Measurements from ENCODE around the gene GGTA1. TPM values are rescaled to one million over a fixed set of nuclear protein-coding genes. Genes with fewer than 3 reads are reported as not detected.

The GGTA1 gene
- polyA plus RNA-seq, 1 of the 3 experiments (the other 2 are of a cell fraction), result 0.03 TPM

DNA sequence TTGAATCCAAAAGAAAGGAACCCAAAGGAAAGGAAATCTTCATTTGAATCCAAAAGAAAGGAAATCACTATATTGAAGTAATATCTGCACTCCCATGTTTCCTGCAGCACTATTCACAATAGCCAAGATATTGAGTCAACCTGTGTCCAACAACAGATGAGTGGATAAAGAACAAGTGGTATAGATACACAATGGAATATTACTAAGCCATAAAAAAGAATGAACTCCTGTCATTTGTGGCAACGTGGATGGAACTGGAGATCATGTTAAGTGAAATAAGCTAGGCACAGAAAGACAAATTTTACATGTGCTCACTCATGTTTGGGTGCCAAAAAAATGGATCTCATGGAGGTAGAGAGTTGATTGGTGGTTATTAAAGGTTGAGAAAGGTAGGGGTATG, 71.7 kb downstream of the GGTA1 start (continued):
- TF ChIP-seq TAF1 (IDR thresholded peaks at IDR 0.05; ENCODE audit: borderline replicate concordance, low read depth, low read length) (no peak), YY1 (IDR thresholded peaks at IDR 0.05; ENCODE audit: low read depth) (no peak), TEAD4 (IDR thresholded peaks at IDR 0.05; ENCODE audit: borderline replicate concordance, insufficient read depth) (no peak), RCOR1 (IDR thresholded peaks at IDR 0.05; ENCODE audit: low read length) (no peak), JUND (IDR thresholded peaks at IDR 0.05) (no peak)
- TF ChIP-seq, protein P1, sequence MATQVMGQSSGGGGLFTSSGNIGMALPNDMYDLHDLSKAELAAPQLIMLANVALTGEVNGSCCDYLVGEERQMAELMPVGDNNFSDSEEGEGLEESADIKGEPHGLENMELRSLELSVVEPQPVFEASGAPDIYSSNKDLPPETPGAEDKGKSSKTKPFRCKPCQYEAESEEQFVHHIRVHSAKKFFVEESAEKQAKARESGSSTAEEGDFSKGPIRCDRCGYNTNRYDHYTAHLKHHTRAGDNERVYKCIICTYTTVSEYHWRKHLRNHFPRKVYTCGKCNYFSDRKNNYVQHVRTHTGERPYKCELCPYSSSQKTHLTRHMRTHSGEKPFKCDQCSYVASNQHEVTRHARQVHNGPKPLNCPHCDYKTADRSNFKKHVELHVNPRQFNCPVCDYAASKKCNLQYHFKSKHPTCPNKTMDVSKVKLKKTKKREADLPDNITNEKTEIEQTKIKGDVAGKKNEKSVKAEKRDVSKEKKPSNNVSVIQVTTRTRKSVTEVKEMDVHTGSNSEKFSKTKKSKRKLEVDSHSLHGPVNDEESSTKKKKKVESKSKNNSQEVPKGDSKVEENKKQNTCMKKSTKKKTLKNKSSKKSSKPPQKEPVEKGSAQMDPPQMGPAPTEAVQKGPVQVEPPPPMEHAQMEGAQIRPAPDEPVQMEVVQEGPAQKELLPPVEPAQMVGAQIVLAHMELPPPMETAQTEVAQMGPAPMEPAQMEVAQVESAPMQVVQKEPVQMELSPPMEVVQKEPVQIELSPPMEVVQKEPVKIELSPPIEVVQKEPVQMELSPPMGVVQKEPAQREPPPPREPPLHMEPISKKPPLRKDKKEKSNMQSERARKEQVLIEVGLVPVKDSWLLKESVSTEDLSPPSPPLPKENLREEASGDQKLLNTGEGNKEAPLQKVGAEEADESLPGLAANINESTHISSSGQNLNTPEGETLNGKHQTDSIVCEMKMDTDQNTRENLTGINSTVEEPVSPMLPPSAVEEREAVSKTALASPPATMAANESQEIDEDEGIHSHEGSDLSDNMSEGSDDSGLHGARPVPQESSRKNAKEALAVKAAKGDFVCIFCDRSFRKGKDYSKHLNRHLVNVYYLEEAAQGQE (IDR thresholded peaks at IDR 0.05; ENCODE audit: low read depth, low read length), result no peak

DNA sequence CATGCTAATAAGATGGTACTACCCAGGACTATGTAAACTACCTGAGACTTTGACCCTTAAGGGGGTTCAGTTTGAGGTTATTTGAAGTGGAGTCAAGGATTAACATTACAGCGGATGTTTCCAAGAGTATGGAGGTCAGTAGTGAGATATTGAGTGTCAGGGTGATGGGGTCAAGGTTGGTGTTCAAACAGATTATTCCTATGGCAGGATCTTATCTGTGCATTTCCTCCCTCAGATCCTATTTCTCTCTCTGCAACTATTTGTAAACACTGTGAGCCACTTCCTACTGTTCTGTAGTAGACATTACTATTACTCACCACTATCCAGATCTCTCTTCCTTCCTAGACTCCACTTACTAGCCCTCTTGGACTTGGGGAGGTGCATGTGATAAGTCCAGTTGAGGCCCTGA, 75.6 kb downstream of the GGTA1 start:
- TF ChIP-seq NFIC (IDR thresholded peaks at IDR 0.05; ENCODE audit: borderline replicate concordance), result no peak
- TF ChIP-seq, protein P2, sequence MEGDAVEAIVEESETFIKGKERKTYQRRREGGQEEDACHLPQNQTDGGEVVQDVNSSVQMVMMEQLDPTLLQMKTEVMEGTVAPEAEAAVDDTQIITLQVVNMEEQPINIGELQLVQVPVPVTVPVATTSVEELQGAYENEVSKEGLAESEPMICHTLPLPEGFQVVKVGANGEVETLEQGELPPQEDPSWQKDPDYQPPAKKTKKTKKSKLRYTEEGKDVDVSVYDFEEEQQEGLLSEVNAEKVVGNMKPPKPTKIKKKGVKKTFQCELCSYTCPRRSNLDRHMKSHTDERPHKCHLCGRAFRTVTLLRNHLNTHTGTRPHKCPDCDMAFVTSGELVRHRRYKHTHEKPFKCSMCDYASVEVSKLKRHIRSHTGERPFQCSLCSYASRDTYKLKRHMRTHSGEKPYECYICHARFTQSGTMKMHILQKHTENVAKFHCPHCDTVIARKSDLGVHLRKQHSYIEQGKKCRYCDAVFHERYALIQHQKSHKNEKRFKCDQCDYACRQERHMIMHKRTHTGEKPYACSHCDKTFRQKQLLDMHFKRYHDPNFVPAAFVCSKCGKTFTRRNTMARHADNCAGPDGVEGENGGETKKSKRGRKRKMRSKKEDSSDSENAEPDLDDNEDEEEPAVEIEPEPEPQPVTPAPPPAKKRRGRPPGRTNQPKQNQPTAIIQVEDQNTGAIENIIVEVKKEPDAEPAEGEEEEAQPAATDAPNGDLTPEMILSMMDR (IDR thresholded peaks at IDR 0.05), result no peak
- TF ChIP-seq EZH2phosphoT487 (IDR thresholded peaks at IDR 0.05; ENCODE audit: borderline replicate concordance, low read depth), result no peak
- no peak for TF ChIP-seq SIN3A (IDR thresholded peaks at IDR 0.05; ENCODE audit: borderline replicate concordance, low read depth, low read length)
- no peak for TF ChIP-seq TEAD4 (IDR thresholded peaks at IDR 0.05; ENCODE audit: borderline replicate concordance, insufficient read depth)
- TF ChIP-seq, protein P3, sequence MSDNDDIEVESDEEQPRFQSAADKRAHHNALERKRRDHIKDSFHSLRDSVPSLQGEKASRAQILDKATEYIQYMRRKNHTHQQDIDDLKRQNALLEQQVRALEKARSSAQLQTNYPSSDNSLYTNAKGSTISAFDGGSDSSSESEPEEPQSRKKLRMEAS (IDR thresholded peaks at IDR 0.05; ENCODE audit: low read depth), result no peak
- no peak for TF ChIP-seq GATA2 (CRISPR knock-in tag; IDR thresholded peaks at IDR 0.05)
- no peak for TF ChIP-seq SMC3 (IDR thresholded peaks at IDR 0.05; ENCODE audit: low read depth, low read length)
- TF ChIP-seq YY1 (IDR thresholded peaks at IDR 0.05; ENCODE audit: low read depth), result no peak
- TF ChIP-seq RXRA (IDR thresholded peaks at IDR 0.05; ENCODE audit: borderline replicate concordance, low read depth), result no peak
- TF ChIP-seq GABPA (IDR thresholded peaks at IDR 0.05; ENCODE audit: low read depth), result no peak
- TF ChIP-seq, protein P4, sequence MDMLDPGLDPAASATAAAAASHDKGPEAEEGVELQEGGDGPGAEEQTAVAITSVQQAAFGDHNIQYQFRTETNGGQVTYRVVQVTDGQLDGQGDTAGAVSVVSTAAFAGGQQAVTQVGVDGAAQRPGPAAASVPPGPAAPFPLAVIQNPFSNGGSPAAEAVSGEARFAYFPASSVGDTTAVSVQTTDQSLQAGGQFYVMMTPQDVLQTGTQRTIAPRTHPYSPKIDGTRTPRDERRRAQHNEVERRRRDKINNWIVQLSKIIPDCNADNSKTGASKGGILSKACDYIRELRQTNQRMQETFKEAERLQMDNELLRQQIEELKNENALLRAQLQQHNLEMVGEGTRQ (IDR thresholded peaks at IDR 0.05; ENCODE audit: borderline replicate concordance, low read depth, low read length), result no peak
- TF ChIP-seq RCOR1 (IDR thresholded peaks at IDR 0.05; ENCODE audit: low read length), result no peak
- TF ChIP-seq FOXM1 (IDR thresholded peaks at IDR 0.05; ENCODE audit: low read depth), result no peak
- TF ChIP-seq MEF2A (IDR thresholded peaks at IDR 0.05; ENCODE audit: borderline replicate concordance, low read depth), result no peak
- TF ChIP-seq, protein P5, sequence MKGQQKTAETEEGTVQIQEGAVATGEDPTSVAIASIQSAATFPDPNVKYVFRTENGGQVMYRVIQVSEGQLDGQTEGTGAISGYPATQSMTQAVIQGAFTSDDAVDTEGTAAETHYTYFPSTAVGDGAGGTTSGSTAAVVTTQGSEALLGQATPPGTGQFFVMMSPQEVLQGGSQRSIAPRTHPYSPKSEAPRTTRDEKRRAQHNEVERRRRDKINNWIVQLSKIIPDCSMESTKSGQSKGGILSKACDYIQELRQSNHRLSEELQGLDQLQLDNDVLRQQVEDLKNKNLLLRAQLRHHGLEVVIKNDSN (IDR thresholded peaks at IDR 0.05; ENCODE audit: borderline replicate concordance, low read depth), result no peak
- Histone ChIP-seq H3K9me2 (no peaks in the 10 kb centered on the region), H3K9ac (no peak overlapping the region), H3K4me2 (no peak overlapping the region), H3K4me3 (ENCODE audit: low read depth in 2 of 2, low read length in 1 of 2) (no peak overlapping the region), H3F3A (replicated peaks; ENCODE audit: insufficient read depth) (no peaks in the 10 kb centered on the region), H4K20me1 (ENCODE audit: insufficient read depth) (no peaks in the 10 kb centered on the region), H3K9me3 (no peaks in the 10 kb centered on the region), H3K36me3 (replicated peaks in 1 of 2; ENCODE audit: control insufficient read depth in 1 of 2, insufficient read depth in 2 of 2, low read length in 1 of 2) (no peaks in the 10 kb centered on the region), H3K27me3 (ENCODE audit: insufficient read depth) (peaks cover 4% of the 10 kb centered on the region), H3K27ac (ENCODE audit: low read depth in 2 of 2, low read length in 1 of 2) (no peak overlapping the region), H3K4me1 (ENCODE audit: control insufficient read depth in 1 of 2, insufficient read depth in 2 of 2, low read depth in 1 of 2, low read length in 1 of 2) (no peaks in the 10 kb centered on the region), H3K79me2 (ENCODE audit: insufficient read depth) (no peaks in the 10 kb centered on the region), H2AFZ (ENCODE audit: low read depth) (no peak overlapping the region)
- ChIA-PET POLR2A (no interaction called here), CTCF (interaction anchor here (2.2 kb wide), 1 partner anchor 104 kb away, joined by 8 read pairs; no protein-coding TSS in a partner anchor)
- WGBS (ENCODE audit: low lambda C conversion rate), result 38% methylated on average over 1 of the region's 1 CpG
- DNase-seq, result no peak

Data from SK-N-SH (cell line).